Stomach (tissue), 9 donors: ENCODE measurements around the gene FUT8. TPM values are rescaled to one million over a fixed set of nuclear protein-coding genes. Genes with fewer than 3 reads are reported as not detected.
A peak's percentile ranks its signal among the peaks of the same experiment; 100 is the strongest.

Experiments used
- DNase-seq, 2 donors: peaks; one replicate each; pipeline versions ENCODE4 v3.0.0 to v3.0.0-alpha.2; 2013 to 2019
- H3K27ac ChIP-seq, 5 donors: fragments of 200-600 bp in 4 of 5; sonication (generic) in 4 of 5; one replicate each; pipeline ENCODE4 v1.5.1; 2013 to 2019; ENCODE audit warnings: mild to moderate bottlenecking in 1 of 5, moderate library complexity in 1 of 5
- H3K27me3 ChIP-seq, 3 donors: fragments of 200-600 bp; sonication (generic); one replicate each; pipeline ENCODE4 v1.5.1; 2017 to 2019; ENCODE audit warnings: mixed run types in 1 of 3
- H3K36me3 ChIP-seq, 4 donors: fragments of 200-600 bp; sonication (generic); 1 replicate in 3 of 4; 2 replicates in 1 of 4; pipeline ENCODE4 v1.5.1; 2016 to 2019
- H3K4me1 ChIP-seq, 4 donors: fragments of 200-600 bp; sonication (generic); one replicate each; pipeline ENCODE4 v1.5.1; 2016 to 2019
- H3K4me3 ChIP-seq, 4 donors: fragments of 200-600 bp; sonication (generic) in 3 of 4; one replicate each; pipeline ENCODE4 v1.5.1; 2016 to 2019; ENCODE audit warnings: mild to moderate bottlenecking in 1 of 4
- H3K9me3 ChIP-seq, 4 donors: fragments of 200-600 bp; sonication (generic); one replicate each; pipeline ENCODE4 v1.5.1; 2016 to 2019
- EP300 ChIP-seq: sonication (generic); formaldehyde crosslinking; IDR thresholded peaks from one replicate; pipeline ENCODE4 v1.6.1; 2017; ENCODE audit warnings: antibody characterized with exemption
- POLR2A ChIP-seq, 4 donors: fragments of 450-650 bp; IDR thresholded peaks; one replicate each; pipeline ENCODE4 v1.6.1; 2016; ENCODE audit warnings: antibody characterized with exemption in 4 of 4, control low read depth in 2 of 4, mild to moderate bottlenecking in 1 of 4, moderate library complexity in 1 of 4
- POLR2AphosphoS5 ChIP-seq, 3 donors: sonication (generic); formaldehyde crosslinking; IDR thresholded peaks; one replicate each; pipeline ENCODE4 v1.6.1; 2016; ENCODE audit warnings: antibody characterized with exemption in 3 of 3
- WGBS, 5 donors: extraction: QIAGEN DNeasy Blood & Tissue Kit in 3 of 5; methylation state at CpG; one replicate each; pipeline versions ENCODE4 v1.1.5 to v1.1.7; 2013 to 2018; 5-methylcytosine and 5-hydroxymethylcytosine counted together
- intact Hi-C: fragments of 100-400 bp; cut with DNase I; formaldehyde crosslinking; loops from one replicate; pipeline ENCODE4 v1.15.1; 2023; ENCODE audit warnings: low total_unique reads
- polyA plus RNA-seq, 3 donors: library from polyadenylated mRNA; stranded (reverse); fragments of 200-250 nt; gene quantifications; one replicate each; pipeline ENCODE4 v1.2.3, GENCODE V29; 2013
- total RNA-seq, 5 donors: library from RNA; depleted of rRNA; stranded (reverse); fragments of >200 nt; gene quantifications; one replicate each; pipeline versions ENCODE4 v1.1.0 to v1.2.3, GENCODE V29; 2014 to 2016
- TF ChIP-seq, protein P1 (sequence below), 7 experiments: fragments of 450-650 bp in 4 of 7; fragments of 200-600 bp in 3 of 7; sonication (generic) in 3 of 7; IDR thresholded peaks; one replicate each; pipeline ENCODE4 v1.5.1; 2016 to 2019; ENCODE audit warnings: antibody characterized with exemption in 7 of 7, control low read depth in 2 of 7, mild to moderate bottlenecking in 1 of 7
- donor health status: healthy with polysubstance abuse.
- donor health status: Bipolar disorder and iron deficiency.
- donor health status: healthy.

The FUT8 gene
- total and polyA plus RNA-seq, 8 donors, result 17.4 to 175 (median 36.7) TPM

DNA sequence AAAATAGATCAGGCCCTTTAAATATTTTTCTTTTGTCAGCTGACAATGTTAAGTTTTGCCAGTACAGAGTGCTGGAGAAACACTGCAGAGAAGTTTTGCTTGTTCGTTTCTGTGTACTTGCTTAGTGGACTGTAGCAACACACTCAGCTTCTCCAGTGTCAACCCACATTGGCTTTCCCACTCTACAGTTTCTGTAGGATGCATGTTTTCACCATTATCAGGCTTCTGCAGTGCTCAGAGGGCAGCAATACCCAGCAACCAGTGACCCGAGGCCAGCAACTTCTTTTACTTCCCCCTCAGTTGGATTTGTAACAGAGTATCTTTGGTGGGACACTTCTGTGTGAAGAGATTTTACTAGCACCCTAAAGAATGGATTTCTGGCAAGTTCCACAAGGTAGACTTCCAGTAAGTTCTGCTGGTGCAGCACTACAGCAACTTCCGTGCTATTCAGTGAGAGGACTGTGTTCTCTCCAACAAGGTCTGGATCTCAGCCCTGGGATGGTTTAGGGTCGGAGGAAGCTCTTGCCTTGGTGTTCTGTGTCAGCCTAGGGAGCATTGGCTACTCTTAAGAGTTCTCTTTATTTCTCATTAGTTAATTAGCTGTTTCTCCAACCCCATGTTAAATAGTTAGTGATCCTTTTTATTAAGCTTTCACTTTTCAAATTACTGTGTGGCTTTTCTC, 70.4 kb downstream of the FUT8 start:
- peaks cover 0 to 3% (median 0%) of the 10 kb centered on the region in 4 donors for H3K36me3 ChIP-seq
- 28 to 50% (median 37%) methylated on average over 4 of the region's 4 CpGs for WGBS, 5 donors
- peak overlapping the region in 4 of 5 donors; percentile 22 to 48 (median 40) for H3K27ac ChIP-seq
- H3K4me1 ChIP-seq, result peaks cover 8 to 61% (median 36%) of the 10 kb centered on the region in 4 donors
- intact Hi-C loops, result no loop called here
- H3K27me3 ChIP-seq, result no peaks in the 10 kb centered on the region
- no peak for DNase-seq
- no peaks in the 10 kb centered on the region for H3K9me3 ChIP-seq
- no peak for TF ChIP-seq EP300
- no peak for TF ChIP-seq POLR2AphosphoS5 (IDR thresholded peaks at IDR 0.05)
- TF ChIP-seq POLR2A (IDR thresholded peaks at IDR 0.05), result no peak
- TF ChIP-seq, protein P1, sequence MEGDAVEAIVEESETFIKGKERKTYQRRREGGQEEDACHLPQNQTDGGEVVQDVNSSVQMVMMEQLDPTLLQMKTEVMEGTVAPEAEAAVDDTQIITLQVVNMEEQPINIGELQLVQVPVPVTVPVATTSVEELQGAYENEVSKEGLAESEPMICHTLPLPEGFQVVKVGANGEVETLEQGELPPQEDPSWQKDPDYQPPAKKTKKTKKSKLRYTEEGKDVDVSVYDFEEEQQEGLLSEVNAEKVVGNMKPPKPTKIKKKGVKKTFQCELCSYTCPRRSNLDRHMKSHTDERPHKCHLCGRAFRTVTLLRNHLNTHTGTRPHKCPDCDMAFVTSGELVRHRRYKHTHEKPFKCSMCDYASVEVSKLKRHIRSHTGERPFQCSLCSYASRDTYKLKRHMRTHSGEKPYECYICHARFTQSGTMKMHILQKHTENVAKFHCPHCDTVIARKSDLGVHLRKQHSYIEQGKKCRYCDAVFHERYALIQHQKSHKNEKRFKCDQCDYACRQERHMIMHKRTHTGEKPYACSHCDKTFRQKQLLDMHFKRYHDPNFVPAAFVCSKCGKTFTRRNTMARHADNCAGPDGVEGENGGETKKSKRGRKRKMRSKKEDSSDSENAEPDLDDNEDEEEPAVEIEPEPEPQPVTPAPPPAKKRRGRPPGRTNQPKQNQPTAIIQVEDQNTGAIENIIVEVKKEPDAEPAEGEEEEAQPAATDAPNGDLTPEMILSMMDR (IDR thresholded peaks at IDR 0.05), result no peak
- H3K4me3 ChIP-seq, result peak overlapping the region in 1 of 4 donors; percentile 10

DNA sequence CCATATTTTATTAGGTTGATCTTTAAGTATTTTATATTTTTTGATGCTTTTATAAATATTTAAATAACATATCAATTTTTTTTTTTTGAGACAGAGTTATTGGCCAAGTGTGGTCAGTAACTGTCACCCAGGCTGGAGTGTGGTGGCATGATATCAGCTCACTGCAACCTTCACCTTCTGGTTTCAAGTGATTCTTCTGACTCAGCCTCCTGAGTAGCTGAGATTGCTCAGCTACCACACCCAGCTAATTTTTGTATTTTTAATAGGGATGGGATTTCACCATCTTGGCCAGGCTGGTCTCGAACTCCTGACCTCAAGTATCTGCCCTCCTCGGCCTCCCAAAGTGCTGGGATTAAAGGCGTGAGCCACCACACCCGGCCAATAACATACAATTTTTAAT, 71.1 kb downstream of the FUT8 start:
- Histone ChIP-seq H3K36me3 (peaks cover 0 to 3% (median 0%) of the 10 kb centered on the region in 4 donors), H3K9me3 (no peaks in the 10 kb centered on the region), H3K4me3 (no peak overlapping the region), H3K4me1 (peaks cover 8 to 53% (median 36%) of the 10 kb centered on the region in 4 donors), H3K27ac (peak overlapping the region in 1 of 5 donors; percentile 22), H3K27me3 (no peaks in the 10 kb centered on the region)
- TF ChIP-seq EP300 (no peak), POLR2A (IDR thresholded peaks at IDR 0.05) (no peak), POLR2AphosphoS5 (IDR thresholded peaks at IDR 0.05) (no peak)
- TF ChIP-seq, protein P1 (IDR thresholded peaks at IDR 0.05), result no peak
- intact Hi-C loops, result no loop called here
- WGBS, 5 donors, result 85 to 94% (median 88%) methylated on average over 4 of the region's 4 CpGs
- DNase-seq, result no peak

- TF ChIP-seq POLR2AphosphoS5 (IDR thresholded peaks at IDR 0.05), result no peak
- TF ChIP-seq, protein P1 (IDR thresholded peaks at IDR 0.05), result no peak
- no peak for TF ChIP-seq POLR2A (IDR thresholded peaks at IDR 0.05)
- no peak for TF ChIP-seq EP300
- Histone ChIP-seq H3K9me3 (no peaks in the 10 kb centered on the region), H3K27ac (peak overlapping the region in 1 of 5 donors; percentile 13), H3K27me3 (no peaks in the 10 kb centered on the region), H3K4me1 (peaks cover 8 to 55% (median 38%) of the 10 kb centered on the region in 4 donors), H3K36me3 (peaks cover 0 to 3% (median 0%) of the 10 kb centered on the region in 4 donors), H3K4me3 (no peak overlapping the region)
- 49 to 66% (median 65%) methylated on average over 3 of the region's 3 CpGs for WGBS, 5 donors
- DNase-seq, result no peak
- intact Hi-C loops, result no loop called here
Measured at GRCh38 chr14:65485516-65485915, 73.0 kb downstream of the FUT8 start.

- Histone ChIP-seq H3K27me3 (no peaks in the 10 kb centered on the region), H3K4me3 (no peak overlapping the region), H3K9me3 (no peaks in the 10 kb centered on the region), H3K27ac (no peak overlapping the region), H3K36me3 (peaks cover 0 to 3% (median 0%) of the 10 kb centered on the region in 4 donors), H3K4me1 (peaks cover 8 to 52% (median 37%) of the 10 kb centered on the region in 4 donors)
- TF ChIP-seq, protein P1 (IDR thresholded peaks at IDR 0.05), result no peak
- TF ChIP-seq POLR2AphosphoS5 (IDR thresholded peaks at IDR 0.05) (no peak), EP300 (no peak)
- DNase-seq, result no peak
- intact Hi-C loops, result no loop called here
Measured at GRCh38 chr14:65486863-65487262, 74.3 kb downstream of the FUT8 start.
